HCT116 (cell line): ENCODE results near the gene HIRA. TPM values are rescaled to one million over a fixed set of nuclear protein-coding genes. Genes with fewer than 3 reads are reported as not detected.

Source experiments
- ATAC-seq: fragments of 200-7000 bp; cut with Tn5 transposase; 2 replicates; pipeline ENCODE4 v1.9.1; 2020; ENCODE audit warnings: mild to moderate bottlenecking, moderate library complexity
- BruUV-seq: library from RNA; stranded (reverse); fragments of 400-500 nt; replicated peaks from 2 replicates; lab custom pipeline; 2021; lab: Mats Ljungman, UMichigan
- CTCF ChIA-PET: fragments of 300-600 bp; sonication (Branson Sonifier 250); formaldehyde crosslinking; loops from one replicate; lab custom pipeline; 2021; ENCODE audit warnings: antibody characterized with exemption; lab: Charles Lee
- POLR2A ChIA-PET: fragments of 300-600, 350-600 bp; sonication (Branson Sonifier 250); formaldehyde crosslinking; loops from one replicate; lab custom pipeline; 2021; ENCODE audit warnings: antibody characterized with exemption; lab: Charles Lee
- RAD21 ChIA-PET, 2 experiments: fragments of 300-600 bp; sonication (Branson Sonifier 250); formaldehyde crosslinking; loops; one replicate each; lab custom pipeline; 2023; ENCODE audit warnings: low total read pairs in 2 of 2; ENCODE audit not compliant: uncharacterized antibody in 2 of 2, unreplicated experiment in 2 of 2, low non-redundant PET in 1 of 2; lab: Charles Lee
- DNase-seq: peaks from one replicate; pipeline ENCODE4 v3.0.0-alpha.2; 2010; ENCODE audit warnings: low read depth, low spot score
- H2AFZ ChIP-seq: fragments of 200-600 bp; shearing (Covaris generic), sonication (generic); 2 replicates; pipeline ENCODE4 v1.6.1; 2017; ENCODE audit warnings: low read depth, mixed run types, mixed read lengths, antibody characterized with exemption, low read length; ENCODE audit not compliant: poor library complexity, severe bottlenecking
- H3K27ac ChIP-seq: 2 replicates; pipeline ENCODE4 v1.5.1; 2012; ENCODE audit warnings: low read depth, low read length
- H3K27me3 ChIP-seq: fragments of 200-600 bp; sonication (generic); 2 replicates; pipeline ENCODE4 v1.6.1; 2016; ENCODE audit warnings: mixed run types, low read length, mixed read lengths; ENCODE audit not compliant: insufficient read depth
- H3K36me3 ChIP-seq, 2 experiments: fragments of 200-500 bp in 1 of 2; fragments of 200-600 bp in 1 of 2; sonication (Bioruptor generic) in 1 of 2; sonication (generic) in 1 of 2; 2 replicates each; pipeline versions ENCODE4 v1.5.1 to v1.6.1; 2014 to 2016; ENCODE audit warnings: low read length in 2 of 2, inconsistent platforms in 1 of 2, mixed read lengths in 1 of 2, mixed run types in 1 of 2; ENCODE audit not compliant: insufficient read depth in 2 of 2, control insufficient read depth in 1 of 2
- H3K4me1 ChIP-seq, 2 experiments: fragments of 200-600 bp in 1 of 2; sonication (generic) in 1 of 2; 2 replicates each; pipeline versions ENCODE4 v1.5.1 to v1.6.1; 2012 to 2017; ENCODE audit warnings: low read length in 2 of 2, inconsistent platforms in 1 of 2, mild to moderate bottlenecking in 1 of 2, mixed read lengths in 1 of 2, mixed run types in 1 of 2, moderate library complexity in 1 of 2; ENCODE audit not compliant: insufficient read depth in 2 of 2, control insufficient read depth in 1 of 2
- H3K4me2 ChIP-seq: fragments of 200-600 bp; sonication (generic); 2 replicates; pipeline ENCODE4 v1.6.1; 2017; ENCODE audit warnings: mixed run types, low read length, mixed read lengths
- H3K4me3 ChIP-seq, 2 experiments: fragments of 200-600 bp in 1 of 2; sonication (generic) in 1 of 2; replicated peaks in 1 of 2; 2 replicates each; pipeline ENCODE4 v1.5.1; 2011 to 2016; ENCODE audit warnings: low read length in 2 of 2, control low read depth in 1 of 2, low read depth in 1 of 2, mild to moderate bottlenecking in 1 of 2, mixed read lengths in 1 of 2, mixed run types in 1 of 2
- H3K79me2 ChIP-seq: fragments of 200-600 bp; sonication (generic); 2 replicates; pipeline ENCODE4 v1.6.1; 2017; ENCODE audit warnings: mild to moderate bottlenecking, mixed run types, low read length, moderate library complexity, mixed read lengths; ENCODE audit not compliant: insufficient read depth
- H3K9ac ChIP-seq: fragments of 200-600 bp; sonication (generic); 2 replicates; pipeline ENCODE4 v1.6.1; 2016; ENCODE audit warnings: low read length, mixed read lengths
- H3K9me2 ChIP-seq: fragments of 200-600 bp; sonication (generic), shearing (Covaris generic); 2 replicates; pipeline ENCODE4 v1.6.1; 2017; ENCODE audit warnings: mixed run types, mild to moderate bottlenecking, moderate library complexity; ENCODE audit not compliant: insufficient read depth
- H3K9me3 ChIP-seq, 2 experiments: fragments of 200-500 bp in 1 of 2; fragments of 200-600 bp in 1 of 2; sonication (Bioruptor generic) in 1 of 2; sonication (generic) in 1 of 2; 2 replicates each; pipeline ENCODE4 v1.6.1; 2014 to 2017; ENCODE audit warnings: low read length in 2 of 2, mixed read lengths in 2 of 2, inconsistent platforms in 1 of 2, low read depth in 1 of 2, mild to moderate bottlenecking in 1 of 2, mixed run types in 1 of 2, moderate library complexity in 1 of 2; ENCODE audit not compliant: control insufficient read depth in 1 of 2, insufficient read depth in 1 of 2
- H4K20me1 ChIP-seq: fragments of 200-600 bp; sonication (generic), shearing (Covaris generic); 2 replicates; pipeline ENCODE4 v1.6.1; 2017; ENCODE audit warnings: mixed run types, mild to moderate bottlenecking, moderate library complexity; ENCODE audit not compliant: insufficient read depth
- ATF3 ChIP-seq: IDR thresholded peaks from 2 replicates; pipeline ENCODE4 v1.6.1; 2012
- CBX3 ChIP-seq: IDR thresholded peaks from 2 replicates; pipeline ENCODE4 v1.6.1; 2012; ENCODE audit warnings: low read depth
- CTCF ChIP-seq, 3 experiments: fragments of 200-600 bp in 1 of 3; sonication (generic) in 1 of 3; IDR thresholded peaks in 2 of 3; conservative IDR thresholded peaks in 1 of 3; 2 replicates each; pipeline ENCODE4 v1.5.1; 2012 to 2017; ENCODE audit warnings: low read depth in 2 of 3, low read length in 2 of 3, antibody characterized with exemption in 1 of 3, borderline replicate concordance in 1 of 3, control low read depth in 1 of 3, mild to moderate bottlenecking in 1 of 3, mixed read lengths in 1 of 3, mixed run types in 1 of 3, moderate library complexity in 1 of 3; ENCODE audit not compliant: insufficient read depth in 1 of 3
- EGR1 ChIP-seq: IDR thresholded peaks from 2 replicates; pipeline ENCODE4 v1.6.1; 2012; ENCODE audit warnings: low read depth
- ELF1 ChIP-seq: IDR thresholded peaks from 2 replicates; pipeline ENCODE4 v1.6.1; 2012; ENCODE audit warnings: low read depth, borderline replicate concordance
- EZH2 ChIP-seq: fragments of 200-600 bp; sonication (generic); IDR thresholded peaks from 2 replicates; pipeline ENCODE4 v1.6.1; 2017; ENCODE audit warnings: antibody characterized with exemption, mixed run types
- FOSL1 ChIP-seq: IDR thresholded peaks from 2 replicates; pipeline ENCODE4 v1.6.1; 2012; ENCODE audit warnings: low read depth
- JUND ChIP-seq: IDR thresholded peaks from 2 replicates; pipeline ENCODE4 v1.6.1; 2012
- MAX ChIP-seq: IDR thresholded peaks from 2 replicates; pipeline ENCODE4 v1.6.1; 2012
- POLR2A ChIP-seq: IDR thresholded peaks from 2 replicates; pipeline ENCODE4 v1.7.0; 2011; ENCODE audit warnings: borderline replicate concordance; ENCODE audit not compliant: insufficient read depth, insufficient read length; ENCODE audit errors: extremely low read depth
- POLR2AphosphoS5 ChIP-seq: IDR thresholded peaks from 2 replicates; pipeline ENCODE4 v1.6.1; 2011; ENCODE audit warnings: mild to moderate bottlenecking, low read depth, low read length, moderate library complexity
- RAD21 ChIP-seq: IDR thresholded peaks from 2 replicates; pipeline ENCODE4 v1.6.1; 2012; ENCODE audit warnings: low read depth, mild to moderate bottlenecking
- REST ChIP-seq: IDR thresholded peaks from 2 replicates; pipeline ENCODE4 v1.6.1; 2012; ENCODE audit warnings: low read depth
- SIN3A ChIP-seq: IDR thresholded peaks from 2 replicates; pipeline ENCODE4 v1.6.1; 2012; ENCODE audit warnings: low read depth
- SRF ChIP-seq: IDR thresholded peaks from 2 replicates; pipeline ENCODE4 v1.6.1; 2012; ENCODE audit warnings: low read depth
- TCF7L2 ChIP-seq: IDR thresholded peaks from 2 replicates; pipeline ENCODE4 v1.7.0; 2011; ENCODE audit warnings: borderline replicate concordance, inconsistent platforms; ENCODE audit not compliant: insufficient read depth, insufficient read length; ENCODE audit errors: extremely low read depth
- YY1 ChIP-seq: IDR thresholded peaks from 2 replicates; pipeline ENCODE4 v1.6.1; 2011; ENCODE audit warnings: low read length, low read depth, moderate library complexity, mild to moderate bottlenecking; ENCODE audit not compliant: insufficient replicate concordance; ENCODE audit errors: extremely low read depth
- ZFX ChIP-seq: fragments of 450-650 bp; IDR thresholded peaks from 2 replicates; pipeline ENCODE4 v1.6.1; 2017
- ZNF274 ChIP-seq: fragments of 200-500 bp; sonication (Bioruptor generic); IDR thresholded peaks from 2 replicates; pipeline ENCODE4 v1.6.1; 2014; ENCODE audit warnings: mild to moderate bottlenecking, low read depth, low read length, inconsistent platforms
- intact Hi-C: fragments of 100-400 bp; cut with micrococcal nuclease; formaldehyde crosslinking; loops from 2 replicates; pipeline ENCODE4 v1.10.0; 2022
- total RNA-seq: library from RNA; stranded (reverse); gene quantifications from one replicate; pipeline ENCODE4 v1.2.1, GENCODE V29; 2021; ENCODE audit not compliant: unreplicated experiment
- TF ChIP-seq, protein P1 (sequence below): IDR thresholded peaks from 2 replicates; pipeline ENCODE4 v1.6.1; 2011; ENCODE audit warnings: mild to moderate bottlenecking, low read length, moderate library complexity; ENCODE audit not compliant: insufficient replicate concordance; ENCODE audit errors: extremely low read depth

HIRA gene
- total RNA-seq, 1 experiment from 2014 or later: 30.6 TPM

GRCh38 chr22:19410941-19411689 lies 20.4 kb downstream of the HIRA start:
- DNase-seq: no peak
- Histone ChIP-seq H3K79me2 (peaks cover 62% of the 10 kb centered on the region), H3K4me2 (no peak overlapping the region), H3K9ac (no peak overlapping the region), H3K4me3 (no peak overlapping the region), H3K27ac (no peak overlapping the region), H3K36me3 (peaks cover 23 to 24% of the 10 kb centered on the region in 2 experiments; a peak in 2 of 4 replicates), H3K9me3 (no peaks in the 10 kb centered on the region), H3K27me3 (no peaks in the 10 kb centered on the region), H4K20me1 (peaks cover 5% of the 10 kb centered on the region; the same call in 1 of the 2 replicates), H3K4me1 (no peaks in the 10 kb centered on the region), H3K9me2 (no peaks in the 10 kb centered on the region), H2AFZ (no peak overlapping the region)
- intact Hi-C loops: no loop called here
- ChIA-PET POLR2A (no interaction called here), RAD21 (no interaction called here), CTCF (no interaction called here)
- ATAC-seq: no peak
- no TSS peak for BruUV-seq
- no peak for TF ChIP-seq EGR1
- no peak for TF ChIP-seq ZNF274
- no peak for TF ChIP-seq POLR2A
- TF ChIP-seq FOSL1: no peak
- no peak for TF ChIP-seq SIN3A
- TF ChIP-seq ATF3: no peak
- no peak for TF ChIP-seq YY1
- no peak for TF ChIP-seq CBX3
- TF ChIP-seq POLR2AphosphoS5: no peak
- TF ChIP-seq ZFX: no peak
- TF ChIP-seq CTCF (IDR thresholded peaks at IDR 0.05 in 2 of 3, conservative IDR thresholded peaks at IDR 0.05 in 1 of 3; ENCODE audit: borderline replicate concordance in 1 of 3, insufficient read depth in 1 of 3, low read depth in 2 of 3, low read length in 2 of 3): no peak
- TF ChIP-seq, protein P1, sequence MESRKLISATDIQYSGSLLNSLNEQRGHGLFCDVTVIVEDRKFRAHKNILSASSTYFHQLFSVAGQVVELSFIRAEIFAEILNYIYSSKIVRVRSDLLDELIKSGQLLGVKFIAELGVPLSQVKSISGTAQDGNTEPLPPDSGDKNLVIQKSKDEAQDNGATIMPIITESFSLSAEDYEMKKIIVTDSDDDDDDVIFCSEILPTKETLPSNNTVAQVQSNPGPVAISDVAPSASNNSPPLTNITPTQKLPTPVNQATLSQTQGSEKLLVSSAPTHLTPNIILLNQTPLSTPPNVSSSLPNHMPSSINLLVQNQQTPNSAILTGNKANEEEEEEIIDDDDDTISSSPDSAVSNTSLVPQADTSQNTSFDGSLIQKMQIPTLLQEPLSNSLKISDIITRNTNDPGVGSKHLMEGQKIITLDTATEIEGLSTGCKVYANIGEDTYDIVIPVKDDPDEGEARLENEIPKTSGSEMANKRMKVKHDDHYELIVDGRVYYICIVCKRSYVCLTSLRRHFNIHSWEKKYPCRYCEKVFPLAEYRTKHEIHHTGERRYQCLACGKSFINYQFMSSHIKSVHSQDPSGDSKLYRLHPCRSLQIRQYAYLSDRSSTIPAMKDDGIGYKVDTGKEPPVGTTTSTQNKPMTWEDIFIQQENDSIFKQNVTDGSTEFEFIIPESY: no peak
- no peak for TF ChIP-seq EZH2
- no peak for TF ChIP-seq RAD21
- TF ChIP-seq JUND: no peak
- no peak for TF ChIP-seq REST
- TF ChIP-seq MAX: no peak
- TF ChIP-seq SRF: no peak
- no peak for TF ChIP-seq ELF1
- no peak for TF ChIP-seq TCF7L2
